WERI-Rb-1 (cell line): Measurements from ENCODE around the gene SHB.

Source experiments
- DNase-seq: peaks from one replicate; pipeline ENCODE4 v3.0.0-alpha.2; 2020
- H3K27ac ChIP-seq: fragments of 250-450 bp; sonication (Bioruptor Pico); 2 replicates; pipeline ENCODE4 v1.5.1; 2020; ENCODE audit warnings: mild to moderate bottlenecking, moderate library complexity
- H3K27me3 ChIP-seq: fragments of 250-450 bp; sonication (Bioruptor Pico); 2 replicates; pipeline ENCODE4 v1.5.1; 2021; ENCODE audit warnings: mild to moderate bottlenecking, low read depth, moderate library complexity; ENCODE audit not compliant: insufficient read depth, severe bottlenecking
- H3K36me3 ChIP-seq: fragments of 250-450 bp; sonication (Bioruptor Pico); 2 replicates; pipeline ENCODE4 v1.5.1; 2020; ENCODE audit warnings: mild to moderate bottlenecking, moderate library complexity
- H3K4me3 ChIP-seq: 2 replicates; pipeline ENCODE4 v1.5.1; 2011; ENCODE audit warnings: low read depth, mild to moderate bottlenecking, control low read depth, low read length
- H3K9me3 ChIP-seq: fragments of 250-450 bp; sonication (Bioruptor Pico); 2 replicates; pipeline ENCODE4 v1.5.1; 2021; ENCODE audit warnings: mild to moderate bottlenecking, moderate library complexity; ENCODE audit not compliant: severe bottlenecking
- CTCF ChIP-seq: IDR thresholded peaks from 2 replicates; pipeline ENCODE4 v1.5.1; 2011; ENCODE audit warnings: low read depth, mild to moderate bottlenecking, control low read depth, inconsistent platforms, low read length

SHB gene

GRCh38 chr9:37919956-37920335, 149.1 kb downstream of the SHB start:
- no peak overlapping the region for H3K4me3 ChIP-seq
- H3K36me3 ChIP-seq = peaks cover 55% of the 10 kb centered on the region
- no peaks in the 10 kb centered on the region for H3K27me3 ChIP-seq
- no peak overlapping the region for H3K27ac ChIP-seq
- DNase-seq = no peak
- no peak for TF ChIP-seq CTCF
- no peaks in the 10 kb centered on the region for H3K9me3 ChIP-seq

- TF ChIP-seq CTCF = no peak
- no peak for DNase-seq
- no peak overlapping the region for H3K4me3 ChIP-seq
- no peak overlapping the region for H3K27ac ChIP-seq
- H3K27me3 ChIP-seq = no peaks in the 10 kb centered on the region
- no peaks in the 10 kb centered on the region for H3K9me3 ChIP-seq
- H3K36me3 ChIP-seq = peaks cover 55% of the 10 kb centered on the region
These were observed 149.6 kb downstream of the SHB start for GRCh38 chr9:37919246-37919955.

GRCh38 chr9:37918665-37919170, 150.3 kb downstream of the SHB start:
- TF ChIP-seq CTCF = no peak
- Histone ChIP-seq H3K27ac (no peak overlapping the region), H3K36me3 (peaks cover 50% of the 10 kb centered on the region), H3K4me3 (no peak overlapping the region), H3K9me3 (no peaks in the 10 kb centered on the region), H3K27me3 (no peaks in the 10 kb centered on the region)
- DNase-seq = no peak

- Histone ChIP-seq H3K27me3 (no peaks in the 10 kb centered on the region), H3K36me3 (peaks cover 48% of the 10 kb centered on the region), H3K9me3 (no peaks in the 10 kb centered on the region), H3K27ac (no peak overlapping the region), H3K4me3 (no peak overlapping the region)
- no peak for TF ChIP-seq CTCF
- no peak for DNase-seq
These were observed 151.0 kb downstream of the SHB start for GRCh38 chr9:37917801-37918664.

- Histone ChIP-seq H3K9me3 (no peaks in the 10 kb centered on the region), H3K27ac (no peak overlapping the region), H3K4me3 (no peak overlapping the region), H3K36me3 (peaks cover 48% of the 10 kb centered on the region), H3K27me3 (no peaks in the 10 kb centered on the region)
- DNase-seq = no peak
- no peak for TF ChIP-seq CTCF
These were observed 151.7 kb downstream of the SHB start for GRCh38 chr9:37917313-37917731.
